WTC11 (cell line): ENCODE measurements around the gene KLHDC2.

Source experiments
- E2F4 ChIP-seq: sonication (generic); formaldehyde crosslinking; IDR thresholded peaks from 2 replicates; pipeline ENCODE4 v1.8.1; 2022; ENCODE audit warnings: low read depth, mild to moderate bottlenecking, moderate library complexity, missing genetic modification reagents, borderline replicate concordance
- NR2C2 ChIP-seq: sonication (generic); formaldehyde crosslinking; IDR thresholded peaks from 2 replicates; pipeline ENCODE4 v1.8.0; 2022; ENCODE audit warnings: mild to moderate bottlenecking, missing genetic modification reagents
- USF2 ChIP-seq: sonication (generic); formaldehyde crosslinking; IDR thresholded peaks from 2 replicates; pipeline ENCODE4 v1.8.1; 2023; ENCODE audit warnings: mild to moderate bottlenecking, missing genetic modification reagents, moderate library complexity
- TF ChIP-seq, protein P1 (sequence below): fragments of 200-600 bp; IDR thresholded peaks from 2 replicates; pipeline ENCODE4 v1.8.0; 2022; ENCODE audit warnings: antibody characterized with exemption
- TF ChIP-seq, protein P2 (sequence below): sonication (generic); formaldehyde crosslinking; IDR thresholded peaks from 2 replicates; pipeline ENCODE4 v1.8.1; 2022; ENCODE audit warnings: mild to moderate bottlenecking, missing genetic modification reagents, moderate library complexity, borderline replicate concordance
- TF ChIP-seq, protein P3 (sequence below): sonication (generic); formaldehyde crosslinking; IDR thresholded peaks from 2 replicates; pipeline ENCODE4 v1.8.1; 2022; ENCODE audit warnings: low read depth, missing genetic modification reagents, borderline replicate concordance
- TF ChIP-seq, protein P4 (sequence below): sonication (generic); formaldehyde crosslinking; IDR thresholded peaks from 2 replicates; pipeline ENCODE4 v1.8.0; 2022; ENCODE audit warnings: mild to moderate bottlenecking, missing genetic modification reagents

DNA sequence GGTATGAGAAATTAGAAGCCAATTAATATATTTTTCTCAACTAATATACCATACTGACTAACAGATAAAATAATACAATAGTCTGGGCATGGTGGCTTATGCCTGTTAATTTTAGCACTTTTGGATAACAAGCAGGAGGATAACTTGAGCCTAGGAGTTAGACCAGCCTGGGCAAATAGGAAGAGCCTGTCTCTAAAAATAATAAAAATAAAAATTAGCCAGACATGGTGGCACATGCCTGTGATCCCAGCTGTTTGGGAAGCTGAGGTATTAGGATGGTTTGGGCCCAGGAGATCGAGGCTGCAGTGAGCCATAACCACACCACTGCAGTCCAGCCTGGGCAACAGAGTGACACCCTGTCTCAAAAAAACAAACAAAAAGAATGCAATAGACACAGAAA is 24.7 kb downstream of the KLHDC2 start:
- TF ChIP-seq, protein P1, sequence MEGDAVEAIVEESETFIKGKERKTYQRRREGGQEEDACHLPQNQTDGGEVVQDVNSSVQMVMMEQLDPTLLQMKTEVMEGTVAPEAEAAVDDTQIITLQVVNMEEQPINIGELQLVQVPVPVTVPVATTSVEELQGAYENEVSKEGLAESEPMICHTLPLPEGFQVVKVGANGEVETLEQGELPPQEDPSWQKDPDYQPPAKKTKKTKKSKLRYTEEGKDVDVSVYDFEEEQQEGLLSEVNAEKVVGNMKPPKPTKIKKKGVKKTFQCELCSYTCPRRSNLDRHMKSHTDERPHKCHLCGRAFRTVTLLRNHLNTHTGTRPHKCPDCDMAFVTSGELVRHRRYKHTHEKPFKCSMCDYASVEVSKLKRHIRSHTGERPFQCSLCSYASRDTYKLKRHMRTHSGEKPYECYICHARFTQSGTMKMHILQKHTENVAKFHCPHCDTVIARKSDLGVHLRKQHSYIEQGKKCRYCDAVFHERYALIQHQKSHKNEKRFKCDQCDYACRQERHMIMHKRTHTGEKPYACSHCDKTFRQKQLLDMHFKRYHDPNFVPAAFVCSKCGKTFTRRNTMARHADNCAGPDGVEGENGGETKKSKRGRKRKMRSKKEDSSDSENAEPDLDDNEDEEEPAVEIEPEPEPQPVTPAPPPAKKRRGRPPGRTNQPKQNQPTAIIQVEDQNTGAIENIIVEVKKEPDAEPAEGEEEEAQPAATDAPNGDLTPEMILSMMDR = no peak
- TF ChIP-seq, protein P2, sequence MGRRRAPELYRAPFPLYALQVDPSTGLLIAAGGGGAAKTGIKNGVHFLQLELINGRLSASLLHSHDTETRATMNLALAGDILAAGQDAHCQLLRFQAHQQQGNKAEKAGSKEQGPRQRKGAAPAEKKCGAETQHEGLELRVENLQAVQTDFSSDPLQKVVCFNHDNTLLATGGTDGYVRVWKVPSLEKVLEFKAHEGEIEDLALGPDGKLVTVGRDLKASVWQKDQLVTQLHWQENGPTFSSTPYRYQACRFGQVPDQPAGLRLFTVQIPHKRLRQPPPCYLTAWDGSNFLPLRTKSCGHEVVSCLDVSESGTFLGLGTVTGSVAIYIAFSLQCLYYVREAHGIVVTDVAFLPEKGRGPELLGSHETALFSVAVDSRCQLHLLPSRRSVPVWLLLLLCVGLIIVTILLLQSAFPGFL = no peak
- TF ChIP-seq, protein P3, sequence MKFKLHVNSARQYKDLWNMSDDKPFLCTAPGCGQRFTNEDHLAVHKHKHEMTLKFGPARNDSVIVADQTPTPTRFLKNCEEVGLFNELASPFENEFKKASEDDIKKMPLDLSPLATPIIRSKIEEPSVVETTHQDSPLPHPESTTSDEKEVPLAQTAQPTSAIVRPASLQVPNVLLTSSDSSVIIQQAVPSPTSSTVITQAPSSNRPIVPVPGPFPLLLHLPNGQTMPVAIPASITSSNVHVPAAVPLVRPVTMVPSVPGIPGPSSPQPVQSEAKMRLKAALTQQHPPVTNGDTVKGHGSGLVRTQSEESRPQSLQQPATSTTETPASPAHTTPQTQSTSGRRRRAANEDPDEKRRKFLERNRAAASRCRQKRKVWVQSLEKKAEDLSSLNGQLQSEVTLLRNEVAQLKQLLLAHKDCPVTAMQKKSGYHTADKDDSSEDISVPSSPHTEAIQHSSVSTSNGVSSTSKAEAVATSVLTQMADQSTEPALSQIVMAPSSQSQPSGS = no peak
- no peak for TF ChIP-seq NR2C2 (CRISPR knock-in tag)
- TF ChIP-seq USF2 (CRISPR knock-in tag) = no peak
- TF ChIP-seq, protein P4, sequence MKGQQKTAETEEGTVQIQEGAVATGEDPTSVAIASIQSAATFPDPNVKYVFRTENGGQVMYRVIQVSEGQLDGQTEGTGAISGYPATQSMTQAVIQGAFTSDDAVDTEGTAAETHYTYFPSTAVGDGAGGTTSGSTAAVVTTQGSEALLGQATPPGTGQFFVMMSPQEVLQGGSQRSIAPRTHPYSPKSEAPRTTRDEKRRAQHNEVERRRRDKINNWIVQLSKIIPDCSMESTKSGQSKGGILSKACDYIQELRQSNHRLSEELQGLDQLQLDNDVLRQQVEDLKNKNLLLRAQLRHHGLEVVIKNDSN (CRISPR knock-in tag) = no peak
- TF ChIP-seq E2F4 (CRISPR knock-in tag) = no peak
